Measurements from ENCODE around the gene INPP5F. TPM values are rescaled to one million over a fixed set of nuclear protein-coding genes. Genes with fewer than 3 reads are reported as not detected.

Gene INPP5F
- total RNA-seq, 1 donor from 2014 or later: 4.9 TPM

DNA sequence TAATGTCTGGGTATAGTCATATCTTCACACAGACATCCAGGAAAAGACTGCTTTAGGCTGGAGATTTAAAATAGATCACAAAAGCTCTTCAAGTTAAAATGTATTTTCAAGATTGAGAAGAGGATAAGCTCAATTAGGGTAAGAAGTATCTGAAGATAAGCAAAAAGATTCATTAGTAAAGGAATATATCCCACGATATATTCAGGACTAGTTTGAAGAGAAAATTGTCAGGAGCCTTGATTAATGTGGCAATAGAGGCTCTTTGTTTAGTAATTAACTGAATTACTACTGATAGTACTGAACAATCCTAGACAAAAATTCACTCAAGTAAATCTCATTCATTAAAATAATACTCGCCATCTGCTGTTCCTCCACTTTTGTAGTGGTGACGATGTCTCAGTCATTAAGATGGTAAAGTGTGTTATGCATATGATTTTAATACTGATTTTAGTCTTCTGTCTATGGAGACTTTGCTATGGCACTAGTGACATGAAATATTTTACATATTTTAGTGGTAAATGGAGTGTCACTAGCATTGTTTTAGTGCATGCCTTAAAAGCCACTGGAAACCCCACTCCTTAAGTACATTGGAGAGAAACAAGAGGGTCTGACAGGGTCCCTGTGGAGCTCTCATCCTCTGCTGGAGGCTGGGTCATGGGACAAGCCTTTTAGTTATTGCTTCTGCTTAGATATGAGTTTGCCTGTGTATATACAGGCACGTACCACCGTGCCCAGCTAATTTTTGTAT is 32.8 kb downstream of the INPP5F start:
- H3K4me3 ChIP-seq: no peak overlapping the region
- H3K27me3 ChIP-seq (ENCODE audit: low read depth): no peaks in the 10 kb centered on the region
- no peak overlapping the region for H3K27ac ChIP-seq (replicated peaks)
- TF ChIP-seq, protein P1, sequence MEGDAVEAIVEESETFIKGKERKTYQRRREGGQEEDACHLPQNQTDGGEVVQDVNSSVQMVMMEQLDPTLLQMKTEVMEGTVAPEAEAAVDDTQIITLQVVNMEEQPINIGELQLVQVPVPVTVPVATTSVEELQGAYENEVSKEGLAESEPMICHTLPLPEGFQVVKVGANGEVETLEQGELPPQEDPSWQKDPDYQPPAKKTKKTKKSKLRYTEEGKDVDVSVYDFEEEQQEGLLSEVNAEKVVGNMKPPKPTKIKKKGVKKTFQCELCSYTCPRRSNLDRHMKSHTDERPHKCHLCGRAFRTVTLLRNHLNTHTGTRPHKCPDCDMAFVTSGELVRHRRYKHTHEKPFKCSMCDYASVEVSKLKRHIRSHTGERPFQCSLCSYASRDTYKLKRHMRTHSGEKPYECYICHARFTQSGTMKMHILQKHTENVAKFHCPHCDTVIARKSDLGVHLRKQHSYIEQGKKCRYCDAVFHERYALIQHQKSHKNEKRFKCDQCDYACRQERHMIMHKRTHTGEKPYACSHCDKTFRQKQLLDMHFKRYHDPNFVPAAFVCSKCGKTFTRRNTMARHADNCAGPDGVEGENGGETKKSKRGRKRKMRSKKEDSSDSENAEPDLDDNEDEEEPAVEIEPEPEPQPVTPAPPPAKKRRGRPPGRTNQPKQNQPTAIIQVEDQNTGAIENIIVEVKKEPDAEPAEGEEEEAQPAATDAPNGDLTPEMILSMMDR (IDR thresholded peaks at IDR 0.05; ENCODE audit: borderline replicate concordance): no peak
- no peaks in the 10 kb centered on the region for H3K9me3 ChIP-seq (replicated peaks)
- no peak for DNase-seq
- H3K4me1 ChIP-seq: no peaks in the 10 kb centered on the region
- intact Hi-C loops (cut with micrococcal nuclease): no loop called here
- H3K36me3 ChIP-seq: peaks cover 6% of the 10 kb centered on the region

DNA sequence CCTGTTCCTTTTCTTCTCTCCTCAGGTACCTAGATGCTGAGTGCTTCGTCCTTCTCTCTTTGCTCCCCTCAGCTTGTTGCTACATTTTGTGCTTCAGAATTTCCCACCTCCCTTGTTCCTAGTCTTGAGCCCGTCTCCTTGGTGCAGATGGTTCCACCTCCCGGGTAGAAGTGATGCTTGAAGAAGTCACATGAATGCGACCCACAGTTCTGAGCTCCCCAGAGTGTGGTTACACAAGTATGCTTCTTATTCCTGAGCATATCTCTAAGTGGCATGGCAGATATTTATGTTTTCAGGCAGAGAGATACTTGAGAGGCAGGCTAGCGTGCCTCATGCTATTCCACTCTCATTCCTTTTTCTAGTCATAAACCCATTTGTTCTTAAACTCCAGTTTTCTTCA is 34.0 kb downstream of the INPP5F start:
- no peak for DNase-seq
- intact Hi-C loops (cut with micrococcal nuclease): no loop called here
- H3K9me3 ChIP-seq (replicated peaks): no peaks in the 10 kb centered on the region
- TF ChIP-seq, protein P1 (IDR thresholded peaks at IDR 0.05; ENCODE audit: borderline replicate concordance): no peak
- H3K4me1 ChIP-seq: no peaks in the 10 kb centered on the region
- H3K27me3 ChIP-seq (ENCODE audit: low read depth): no peaks in the 10 kb centered on the region
- H3K36me3 ChIP-seq: peaks cover 6% of the 10 kb centered on the region
- H3K27ac ChIP-seq (replicated peaks): no peak overlapping the region
- H3K4me3 ChIP-seq: no peak overlapping the region

DNA sequence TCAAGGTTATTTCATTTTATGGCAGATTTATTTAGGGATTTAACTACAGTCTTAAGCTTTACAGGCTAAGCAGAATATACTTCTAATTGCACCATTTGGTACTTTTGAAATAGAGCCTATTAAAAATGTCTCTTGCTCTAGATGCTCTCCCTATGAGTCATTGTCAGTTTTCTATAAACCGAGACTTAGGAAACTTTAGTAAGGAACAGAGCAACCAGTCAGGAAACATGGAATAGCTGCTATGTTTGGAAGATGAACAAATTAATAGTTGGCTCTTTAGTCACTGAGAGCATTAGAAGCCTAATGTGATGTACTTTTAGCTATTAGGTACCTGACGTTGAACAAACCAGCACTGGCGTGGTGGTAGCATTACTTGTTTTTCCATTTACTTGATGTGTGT is 35.3 kb downstream of the INPP5F start:
- H3K27me3 ChIP-seq (ENCODE audit: low read depth): no peaks in the 10 kb centered on the region
- intact Hi-C loops (cut with micrococcal nuclease): no loop called here
- no peak overlapping the region for H3K4me3 ChIP-seq
- peaks cover 6% of the 10 kb centered on the region for H3K36me3 ChIP-seq
- no peak overlapping the region for H3K27ac ChIP-seq (replicated peaks)
- TF ChIP-seq, protein P1 (IDR thresholded peaks at IDR 0.05; ENCODE audit: borderline replicate concordance): no peak
- no peaks in the 10 kb centered on the region for H3K9me3 ChIP-seq (replicated peaks)
- H3K4me1 ChIP-seq: no peaks in the 10 kb centered on the region
- no peak for DNase-seq

DNA sequence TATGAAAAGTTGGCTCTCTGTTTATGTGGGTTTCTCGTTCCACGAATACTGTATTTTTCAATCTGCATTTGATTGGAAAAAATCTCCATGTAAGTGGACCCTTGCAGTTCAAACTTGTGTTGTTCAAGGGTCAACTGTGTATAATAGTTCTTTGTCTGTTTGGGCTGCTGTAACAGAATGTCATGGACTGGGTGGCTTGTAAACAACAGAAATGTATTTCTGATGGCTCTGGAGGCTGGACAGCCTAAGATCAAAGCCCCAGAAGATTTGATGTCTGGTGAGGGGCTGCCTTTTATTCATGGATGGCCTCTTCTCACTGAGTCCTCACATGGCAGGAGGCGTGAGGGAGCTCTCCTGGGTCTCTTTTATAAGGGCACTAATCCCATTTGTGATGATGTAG is 36.2 kb downstream of the INPP5F start:
- Histone ChIP-seq H3K27me3 (ENCODE audit: low read depth) (no peaks in the 10 kb centered on the region), H3K4me3 (no peak overlapping the region), H3K36me3 (peaks cover 6% of the 10 kb centered on the region), H3K9me3 (replicated peaks) (no peaks in the 10 kb centered on the region), H3K4me1 (no peaks in the 10 kb centered on the region), H3K27ac (replicated peaks) (no peak overlapping the region)
- intact Hi-C loops (cut with micrococcal nuclease): no loop called here
- DNase-seq: no peak
- TF ChIP-seq, protein P1 (IDR thresholded peaks at IDR 0.05; ENCODE audit: borderline replicate concordance): no peak

DNA sequence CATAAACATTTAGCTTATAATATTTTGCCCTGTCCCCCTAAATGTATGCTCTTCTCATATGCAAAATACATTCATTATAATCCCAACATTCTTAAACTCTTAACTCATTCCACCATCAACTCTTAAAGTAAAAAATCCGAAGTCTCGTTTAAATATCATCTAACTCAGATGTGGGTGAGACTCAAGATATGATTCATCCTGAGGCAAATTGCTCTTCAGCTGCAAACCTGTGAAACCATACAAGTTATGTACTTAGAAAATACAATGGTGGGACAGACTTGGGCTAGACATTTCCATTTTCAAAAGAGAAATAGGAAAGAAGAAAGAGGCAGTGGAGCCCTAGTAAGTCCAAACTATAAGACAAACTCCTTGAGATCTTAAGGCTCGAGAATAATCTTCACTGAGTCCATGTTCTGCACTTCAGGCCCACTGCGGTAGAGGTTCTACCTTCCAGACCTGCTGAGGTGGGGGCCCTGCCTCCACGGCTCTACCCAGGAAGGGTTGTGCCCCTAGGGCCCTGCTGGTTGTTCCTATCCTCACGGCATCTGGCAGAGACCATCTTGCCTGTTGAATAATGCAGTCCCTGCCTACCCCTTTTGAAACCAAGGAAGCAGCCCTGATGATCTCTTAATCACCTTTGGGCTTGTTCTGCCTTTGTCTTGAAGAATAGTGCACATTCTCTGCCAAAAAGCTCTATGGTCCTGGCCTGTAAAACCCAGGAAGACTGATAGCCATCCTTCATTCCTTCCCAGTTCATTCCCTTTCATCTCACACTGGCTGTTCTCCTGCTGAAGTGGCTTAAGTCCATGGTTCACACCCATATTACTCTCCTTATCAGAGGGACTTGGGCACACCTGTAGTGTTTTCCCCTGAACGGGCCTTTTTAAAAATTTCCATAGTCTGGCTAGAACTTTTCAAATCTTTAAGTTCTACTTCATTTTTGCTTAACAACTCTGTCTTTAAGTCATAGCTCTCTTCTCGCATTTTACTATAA is 37.3 kb downstream of the INPP5F start:
- intact Hi-C loops (cut with micrococcal nuclease): no loop called here
- no peaks in the 10 kb centered on the region for H3K27me3 ChIP-seq (ENCODE audit: low read depth)
- H3K4me1 ChIP-seq: no peaks in the 10 kb centered on the region
- H3K36me3 ChIP-seq: peaks cover 4% of the 10 kb centered on the region
- TF ChIP-seq, protein P1 (IDR thresholded peaks at IDR 0.05; ENCODE audit: borderline replicate concordance): no peak
- no peaks in the 10 kb centered on the region for H3K9me3 ChIP-seq (replicated peaks)
- no peak overlapping the region for H3K4me3 ChIP-seq
- no peak overlapping the region for H3K27ac ChIP-seq (replicated peaks)
- no peak for DNase-seq
